ENCODE measurements around the gene WDFY2.

WDFY2 gene

DNA sequence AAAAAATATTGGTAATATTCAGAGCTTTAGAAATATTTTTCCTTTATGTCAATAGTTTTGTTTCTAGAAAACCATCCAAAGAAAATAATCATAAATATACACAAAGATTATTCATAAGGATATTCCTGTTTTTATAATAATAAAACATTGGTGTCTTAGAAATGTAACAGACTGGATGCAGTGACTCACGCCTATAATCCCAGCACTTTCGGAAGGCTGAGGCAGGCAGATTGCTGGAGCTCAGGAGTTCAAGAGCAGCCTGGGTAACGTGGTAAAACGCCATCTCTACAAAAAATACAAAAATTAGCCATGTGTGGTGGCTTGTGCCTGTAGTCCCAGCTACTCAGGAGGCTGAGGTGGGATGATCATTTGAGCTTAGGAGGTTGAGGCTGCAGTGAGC, 112.9 kb downstream of the WDFY2 start:
- Histone ChIP-seq H3K27me3 (ENCODE audit: low read depth, low read length) (no peaks in the 10 kb centered on the region), H3K9ac (ENCODE audit: low read length) (no peak overlapping the region), H3K9me3 (ENCODE audit: insufficient read depth, low read length) (no peaks in the 10 kb centered on the region), H3K79me2 (ENCODE audit: low read length) (no peaks in the 10 kb centered on the region), H3K4me3 (ENCODE audit: low read length) (no peak overlapping the region), H2AFZ (ENCODE audit: low read depth, low read length) (no peak overlapping the region), H3K27ac (ENCODE audit: low read length) (no peak overlapping the region), H4K20me1 (ENCODE audit: insufficient read depth, low read length) (no peaks in the 10 kb centered on the region), H3K36me3 (replicated peaks; ENCODE audit: low read depth, low read length) (no peaks in the 10 kb centered on the region), H3K4me2 (ENCODE audit: low read length) (no peak overlapping the region), H3K4me1 (ENCODE audit: low read length) (no peaks in the 10 kb centered on the region)
- TF ChIP-seq EZH2phosphoT487 (IDR thresholded peaks at IDR 0.05; ENCODE audit: low read depth), result no peak
- TF ChIP-seq, protein P1, sequence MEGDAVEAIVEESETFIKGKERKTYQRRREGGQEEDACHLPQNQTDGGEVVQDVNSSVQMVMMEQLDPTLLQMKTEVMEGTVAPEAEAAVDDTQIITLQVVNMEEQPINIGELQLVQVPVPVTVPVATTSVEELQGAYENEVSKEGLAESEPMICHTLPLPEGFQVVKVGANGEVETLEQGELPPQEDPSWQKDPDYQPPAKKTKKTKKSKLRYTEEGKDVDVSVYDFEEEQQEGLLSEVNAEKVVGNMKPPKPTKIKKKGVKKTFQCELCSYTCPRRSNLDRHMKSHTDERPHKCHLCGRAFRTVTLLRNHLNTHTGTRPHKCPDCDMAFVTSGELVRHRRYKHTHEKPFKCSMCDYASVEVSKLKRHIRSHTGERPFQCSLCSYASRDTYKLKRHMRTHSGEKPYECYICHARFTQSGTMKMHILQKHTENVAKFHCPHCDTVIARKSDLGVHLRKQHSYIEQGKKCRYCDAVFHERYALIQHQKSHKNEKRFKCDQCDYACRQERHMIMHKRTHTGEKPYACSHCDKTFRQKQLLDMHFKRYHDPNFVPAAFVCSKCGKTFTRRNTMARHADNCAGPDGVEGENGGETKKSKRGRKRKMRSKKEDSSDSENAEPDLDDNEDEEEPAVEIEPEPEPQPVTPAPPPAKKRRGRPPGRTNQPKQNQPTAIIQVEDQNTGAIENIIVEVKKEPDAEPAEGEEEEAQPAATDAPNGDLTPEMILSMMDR (IDR thresholded peaks at IDR 0.05; ENCODE audit: low read depth, low read length), result no peak

DNA sequence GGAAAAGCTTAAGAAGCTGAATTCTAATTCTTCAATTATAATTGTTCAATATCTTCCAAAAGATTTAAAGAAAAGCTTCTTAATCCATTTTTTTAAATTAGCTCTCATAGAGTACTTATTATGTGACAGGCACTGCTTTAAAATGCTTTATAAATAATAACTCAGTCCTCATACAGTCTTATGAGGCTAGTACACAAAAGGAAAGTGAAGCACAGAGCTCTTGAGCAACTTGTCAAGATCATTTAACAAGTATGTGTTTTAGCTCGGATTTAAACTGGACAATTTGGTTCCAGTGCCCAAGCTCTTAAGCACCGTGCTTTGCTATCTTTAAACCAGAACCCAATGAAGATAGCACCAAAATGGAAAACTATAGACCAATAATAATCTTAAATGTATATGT, 113.6 kb downstream of the WDFY2 start:
- Histone ChIP-seq H4K20me1 (ENCODE audit: insufficient read depth, low read length) (no peaks in the 10 kb centered on the region), H3K79me2 (ENCODE audit: low read length) (no peaks in the 10 kb centered on the region), H3K9me3 (ENCODE audit: insufficient read depth, low read length) (no peaks in the 10 kb centered on the region), H3K4me2 (ENCODE audit: low read length) (no peak overlapping the region), H3K36me3 (replicated peaks; ENCODE audit: low read depth, low read length) (no peaks in the 10 kb centered on the region), H2AFZ (ENCODE audit: low read depth, low read length) (no peak overlapping the region), H3K27me3 (ENCODE audit: low read depth, low read length) (no peaks in the 10 kb centered on the region), H3K27ac (ENCODE audit: low read length) (no peak overlapping the region), H3K4me1 (ENCODE audit: low read length) (no peaks in the 10 kb centered on the region), H3K9ac (ENCODE audit: low read length) (no peak overlapping the region), H3K4me3 (ENCODE audit: low read length) (no peak overlapping the region)
- TF ChIP-seq, protein P1 (IDR thresholded peaks at IDR 0.05; ENCODE audit: low read depth, low read length), result no peak
- no peak for TF ChIP-seq EZH2phosphoT487 (IDR thresholded peaks at IDR 0.05; ENCODE audit: low read depth)

DNA sequence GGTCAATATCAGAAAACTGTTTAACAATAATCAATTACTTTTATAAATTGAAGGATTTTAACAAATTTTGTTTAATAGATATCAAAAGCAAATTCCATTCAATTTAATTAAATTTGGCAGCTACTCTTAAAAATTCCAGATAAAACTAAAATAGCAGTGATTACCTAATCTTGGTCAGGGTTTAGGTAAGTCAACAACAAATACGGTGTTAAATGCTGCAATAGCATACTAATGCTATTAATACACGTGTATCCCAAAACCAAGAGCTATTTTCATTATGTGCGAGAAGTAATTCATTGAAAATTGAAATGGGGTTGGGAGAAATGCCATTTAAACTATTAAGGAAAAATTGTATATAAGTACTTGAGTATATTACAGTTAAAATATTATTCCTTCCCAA, 114.1 kb downstream of the WDFY2 start:
- Histone ChIP-seq H3K4me2 (ENCODE audit: low read length) (no peak overlapping the region), H3K36me3 (replicated peaks; ENCODE audit: low read depth, low read length) (no peaks in the 10 kb centered on the region), H3K9ac (ENCODE audit: low read length) (no peak overlapping the region), H3K27me3 (ENCODE audit: low read depth, low read length) (no peaks in the 10 kb centered on the region), H2AFZ (ENCODE audit: low read depth, low read length) (no peak overlapping the region), H3K4me1 (ENCODE audit: low read length) (peaks cover 3% of the 10 kb centered on the region), H4K20me1 (ENCODE audit: insufficient read depth, low read length) (no peaks in the 10 kb centered on the region), H3K79me2 (ENCODE audit: low read length) (no peaks in the 10 kb centered on the region), H3K9me3 (ENCODE audit: insufficient read depth, low read length) (no peaks in the 10 kb centered on the region), H3K27ac (ENCODE audit: low read length) (no peak overlapping the region), H3K4me3 (ENCODE audit: low read length) (no peak overlapping the region)
- TF ChIP-seq, protein P1 (IDR thresholded peaks at IDR 0.05; ENCODE audit: low read depth, low read length), result no peak
- no peak for TF ChIP-seq EZH2phosphoT487 (IDR thresholded peaks at IDR 0.05; ENCODE audit: low read depth)

DNA sequence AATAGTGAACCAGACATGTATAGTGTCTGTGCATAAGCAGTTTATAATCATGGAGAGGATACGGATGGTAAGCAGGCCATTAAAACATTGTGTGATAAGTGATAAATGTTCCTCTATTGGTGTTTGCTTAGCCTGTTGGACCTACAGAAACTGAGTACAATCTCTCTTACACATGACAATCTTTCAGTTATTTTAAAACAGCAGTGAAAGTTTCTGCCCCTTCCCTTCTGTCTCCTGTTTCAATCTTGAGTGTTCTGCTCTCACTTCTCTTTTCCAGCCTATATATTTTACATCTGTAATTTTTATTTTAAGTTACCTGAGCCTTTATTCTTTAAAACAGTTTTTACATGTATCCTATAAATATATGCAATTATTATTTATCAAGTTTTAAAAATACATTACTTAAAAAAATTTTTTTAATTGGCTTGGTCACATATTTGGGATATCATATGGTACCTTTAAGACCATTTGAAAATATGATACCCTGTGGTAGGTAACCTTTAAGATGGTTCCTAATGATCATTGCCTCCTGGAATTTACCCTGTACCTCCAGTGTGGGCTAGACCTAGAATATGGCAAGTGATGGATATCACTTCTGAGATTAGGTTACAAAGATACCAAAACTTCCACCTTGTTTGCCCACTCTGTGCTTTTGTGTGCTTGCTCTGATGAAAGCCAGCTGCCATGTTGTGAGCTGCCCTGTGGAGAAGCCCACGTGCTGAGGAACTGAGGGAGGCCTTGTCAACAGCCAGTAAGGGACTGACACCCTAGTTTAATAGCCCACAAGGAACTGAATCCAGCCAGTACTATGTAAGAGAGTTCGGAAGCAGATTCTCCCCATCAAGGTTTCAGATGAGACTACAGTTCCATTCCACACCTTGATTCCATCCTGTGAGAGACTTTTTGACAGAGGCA, 120.4 kb downstream of the WDFY2 start:
- no peaks in the 10 kb centered on the region for H3K9me3 ChIP-seq (ENCODE audit: insufficient read depth, low read length)
- peak overlapping the region; percentile 88 for H3K27ac ChIP-seq (ENCODE audit: low read length)
- peaks cover 16% of the 10 kb centered on the region for H3K36me3 ChIP-seq (replicated peaks; ENCODE audit: low read depth, low read length)
- H3K27me3 ChIP-seq (ENCODE audit: low read depth, low read length), result no peaks in the 10 kb centered on the region
- H3K4me1 ChIP-seq (ENCODE audit: low read length), result peaks cover 45% of the 10 kb centered on the region
- TF ChIP-seq, protein P1 (IDR thresholded peaks at IDR 0.05; ENCODE audit: low read depth, low read length), result no peak
- no peak for TF ChIP-seq EZH2phosphoT487 (IDR thresholded peaks at IDR 0.05; ENCODE audit: low read depth)
- peak overlapping the region; percentile 62 for H3K4me2 ChIP-seq (ENCODE audit: low read length)
- H3K4me3 ChIP-seq (ENCODE audit: low read length), result peak overlapping the region; percentile 14
- H3K9ac ChIP-seq (ENCODE audit: low read length), result peak overlapping the region; percentile 42; the same call in 1 of the 2 replicates
- no peaks in the 10 kb centered on the region for H4K20me1 ChIP-seq (ENCODE audit: insufficient read depth, low read length)
- no peaks in the 10 kb centered on the region for H3K79me2 ChIP-seq (ENCODE audit: low read length)
- H2AFZ ChIP-seq (ENCODE audit: low read depth, low read length), result no peak overlapping the region
